NCI-H1436 (cell line): ENCODE measurements around the gene NXT1.

Experiments
- DNase-seq: peaks from one replicate; lab custom pipeline; 2025; lab: John Stamatoyannopoulos, UW

Gene NXT1

GRCh38 chr20:23361119-23361475 lies 10.5 kb downstream of the NXT1 start:
- no peak for DNase-seq

GRCh38 chr20:23361476-23362391 lies 11.1 kb downstream of the NXT1 start, which contains the start of gene GZF1:
TSS of gene GZF1 (plus strand) at chr20:23362182. CDS start at chr20:23364384, 2,202 bp downstream.
- peak; percentile 95 for DNase-seq

- DNase-seq: no peak
Observed at GRCh38 chr20:23362392-23363256, 12.0 kb downstream of the NXT1 start.

- no peak for DNase-seq
Observed at GRCh38 chr20:23363257-23363649, 12.7 kb downstream of the NXT1 start.

GRCh38 chr20:23365390-23366165 lies 15.0 kb downstream of the NXT1 start:
- no peak for DNase-seq

- no peak for DNase-seq
Observed at GRCh38 chr20:23366384-23366783, 15.8 kb downstream of the NXT1 start.

- DNase-seq: no peak
Observed at GRCh38 chr20:23367770-23368169, 17.2 kb downstream of the NXT1 start.

GRCh38 chr20:23368316-23369071 lies 17.9 kb downstream of the NXT1 start:
- no peak for DNase-seq

GRCh38 chr20:23369072-23369823 lies 18.7 kb downstream of the NXT1 start:
- no peak for DNase-seq

- no peak for DNase-seq
Observed at GRCh38 chr20:23370274-23370673, 19.7 kb downstream of the NXT1 start.

- DNase-seq: no peak
Observed at GRCh38 chr20:23370873-23371272, 20.3 kb downstream of the NXT1 start.

- DNase-seq: no peak
Observed at GRCh38 chr20:23371496-23371895, 20.9 kb downstream of the NXT1 start.

GRCh38 chr20:23374441-23374840 lies 23.9 kb downstream of the NXT1 start:
- no peak for DNase-seq

- DNase-seq: no peak
Observed at GRCh38 chr20:23375827-23376226, 25.2 kb downstream of the NXT1 start.

GRCh38 chr20:23379772-23380171 lies 29.2 kb downstream of the NXT1 start:
- no peak for DNase-seq

GRCh38 chr20:23381876-23382275 lies 31.3 kb downstream of the NXT1 start:
- DNase-seq: no peak

GRCh38 chr20:23386304-23387117 lies 35.9 kb downstream of the NXT1 start:
- DNase-seq: no peak

GRCh38 chr20:23387118-23387443 lies 36.5 kb downstream of the NXT1 start:
- DNase-seq: no peak

- no peak for DNase-seq
Observed at GRCh38 chr20:23390091-23390774, 39.6 kb downstream of the NXT1 start.
